Tibial artery (tissue), 4 donors: ENCODE results near the gene PPP2R2B.

Experiments used
- DNase-seq, 2 donors: peaks; one replicate each; pipeline ENCODE4 v3.0.0-alpha.2; 2019
- H3K27ac ChIP-seq, 2 donors: fragments of 200-600 bp; sonication (generic) in 1 of 2; 1 replicate in 1 of 2; 2 replicates in 1 of 2; pipeline ENCODE4 v1.5.1; 2018 to 2019; ENCODE audit warnings: mild to moderate bottlenecking in 1 of 2
- H3K27me3 ChIP-seq, 2 donors: fragments of 200-600 bp; sonication (generic) in 1 of 2; one replicate each; pipeline versions ENCODE4 v1.5.1 to v1.6.0; 2016 to 2019
- H3K36me3 ChIP-seq, 3 donors: fragments of 200-600 bp; sonication (generic) in 2 of 3; one replicate each; pipeline ENCODE4 v1.5.1; 2016 to 2019; ENCODE audit warnings: mild to moderate bottlenecking in 2 of 3
- H3K4me1 ChIP-seq, 4 donors: fragments of 200-600 bp; sonication (generic) in 2 of 4; 1 replicate in 3 of 4; 2 replicates in 1 of 4; pipeline ENCODE4 v1.5.1; 2016 to 2019
- H3K4me3 ChIP-seq, 2 donors: fragments of 200-600 bp; sonication (generic) in 1 of 2; 1 replicate in 1 of 2; 2 replicates in 1 of 2; pipeline ENCODE4 v1.5.1; 2018 to 2019; ENCODE audit warnings: mild to moderate bottlenecking in 2 of 2
- H3K9me3 ChIP-seq, 3 donors: fragments of 200-600 bp; sonication (generic) in 1 of 3; one replicate each; pipeline ENCODE4 v1.5.1; 2016 to 2019
- intact Hi-C: fragments of 100-400 bp; cut with DNase I; formaldehyde crosslinking; loops from one replicate; pipeline ENCODE4 v1.15.0; 2023; ENCODE audit warnings: low total_unique reads
- TF ChIP-seq, protein P1 (sequence below), 2 experiments: fragments of 200-600 bp in 1 of 2; fragments of 450-650 bp in 1 of 2; IDR thresholded peaks; one replicate each; pipeline ENCODE4 v1.5.1; 2017 to 2019; ENCODE audit warnings: antibody characterized with exemption in 2 of 2, mild to moderate bottlenecking in 1 of 2, moderate library complexity in 1 of 2

Gene PPP2R2B

DNA sequence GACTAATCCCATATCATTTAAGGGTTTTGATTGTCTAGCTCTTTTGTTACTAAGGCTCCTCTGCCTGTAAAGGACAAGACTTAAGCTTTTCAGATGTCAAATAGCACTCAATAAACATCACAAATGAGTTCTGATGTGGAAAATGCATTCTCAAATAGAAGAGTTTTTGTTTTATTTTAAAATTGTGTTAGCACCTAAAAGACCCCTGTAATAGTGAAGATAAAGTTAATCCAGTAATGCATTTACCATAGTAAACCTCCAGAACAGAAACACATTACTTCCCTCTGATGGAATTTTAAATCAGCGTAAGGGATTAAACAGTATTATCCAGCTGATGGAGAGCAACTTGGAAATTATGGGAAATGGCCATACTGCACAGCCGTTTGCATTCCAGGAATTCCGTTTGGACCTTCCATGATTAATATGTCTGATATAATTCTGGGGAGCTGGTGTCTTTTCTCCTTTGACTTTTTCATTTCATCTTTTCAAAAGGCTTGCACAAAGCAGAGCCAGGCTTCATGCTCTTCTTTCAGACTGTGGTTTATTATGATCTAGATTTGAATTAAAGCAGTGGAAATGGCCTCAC, 105.6 kb downstream of the PPP2R2B start:
- H3K27me3 ChIP-seq = no peaks in the 10 kb centered on the region
- no peak overlapping the region for H3K27ac ChIP-seq
- no peak for DNase-seq
- peaks cover 0 to 13% (median 0%) of the 10 kb centered on the region in 3 donors for H3K9me3 ChIP-seq
- H3K36me3 ChIP-seq = no peaks in the 10 kb centered on the region
- intact Hi-C loops = no loop called here
- H3K4me3 ChIP-seq = no peak overlapping the region
- peaks cover 0 to 6% (median 0%) of the 10 kb centered on the region in 4 donors for H3K4me1 ChIP-seq
- TF ChIP-seq, protein P1, sequence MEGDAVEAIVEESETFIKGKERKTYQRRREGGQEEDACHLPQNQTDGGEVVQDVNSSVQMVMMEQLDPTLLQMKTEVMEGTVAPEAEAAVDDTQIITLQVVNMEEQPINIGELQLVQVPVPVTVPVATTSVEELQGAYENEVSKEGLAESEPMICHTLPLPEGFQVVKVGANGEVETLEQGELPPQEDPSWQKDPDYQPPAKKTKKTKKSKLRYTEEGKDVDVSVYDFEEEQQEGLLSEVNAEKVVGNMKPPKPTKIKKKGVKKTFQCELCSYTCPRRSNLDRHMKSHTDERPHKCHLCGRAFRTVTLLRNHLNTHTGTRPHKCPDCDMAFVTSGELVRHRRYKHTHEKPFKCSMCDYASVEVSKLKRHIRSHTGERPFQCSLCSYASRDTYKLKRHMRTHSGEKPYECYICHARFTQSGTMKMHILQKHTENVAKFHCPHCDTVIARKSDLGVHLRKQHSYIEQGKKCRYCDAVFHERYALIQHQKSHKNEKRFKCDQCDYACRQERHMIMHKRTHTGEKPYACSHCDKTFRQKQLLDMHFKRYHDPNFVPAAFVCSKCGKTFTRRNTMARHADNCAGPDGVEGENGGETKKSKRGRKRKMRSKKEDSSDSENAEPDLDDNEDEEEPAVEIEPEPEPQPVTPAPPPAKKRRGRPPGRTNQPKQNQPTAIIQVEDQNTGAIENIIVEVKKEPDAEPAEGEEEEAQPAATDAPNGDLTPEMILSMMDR (IDR thresholded peaks at IDR 0.05) = no peak

DNA sequence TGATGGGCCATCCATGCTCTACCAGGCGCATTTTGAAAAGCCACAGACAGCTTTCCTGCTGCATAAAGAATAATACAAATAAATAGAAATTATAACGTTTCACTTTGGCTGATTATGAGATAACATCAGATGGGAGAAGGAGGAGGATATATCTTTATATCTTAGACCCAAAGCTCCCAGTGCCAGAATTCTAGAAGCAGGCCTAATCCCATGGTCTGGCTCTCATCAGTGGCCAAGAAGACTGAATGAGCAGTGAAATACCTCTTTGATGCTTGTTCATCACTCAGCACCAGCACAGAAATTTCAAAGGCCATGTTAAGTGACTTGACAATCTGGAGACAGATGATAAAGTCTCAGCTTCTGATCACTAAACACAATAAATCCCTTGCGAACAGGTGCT, 107.6 kb downstream of the PPP2R2B start:
- Histone ChIP-seq H3K4me3 (no peak overlapping the region), H3K4me1 (peaks cover 0 to under 1% (median 0%) of the 10 kb centered on the region in 4 donors), H3K27ac (no peak overlapping the region), H3K27me3 (no peaks in the 10 kb centered on the region), H3K36me3 (no peaks in the 10 kb centered on the region), H3K9me3 (peaks cover 0 to 13% (median 0%) of the 10 kb centered on the region in 3 donors)
- TF ChIP-seq, protein P1 (IDR thresholded peaks at IDR 0.05) = no peak
- DNase-seq = no peak
- intact Hi-C loops = no loop called here

DNA sequence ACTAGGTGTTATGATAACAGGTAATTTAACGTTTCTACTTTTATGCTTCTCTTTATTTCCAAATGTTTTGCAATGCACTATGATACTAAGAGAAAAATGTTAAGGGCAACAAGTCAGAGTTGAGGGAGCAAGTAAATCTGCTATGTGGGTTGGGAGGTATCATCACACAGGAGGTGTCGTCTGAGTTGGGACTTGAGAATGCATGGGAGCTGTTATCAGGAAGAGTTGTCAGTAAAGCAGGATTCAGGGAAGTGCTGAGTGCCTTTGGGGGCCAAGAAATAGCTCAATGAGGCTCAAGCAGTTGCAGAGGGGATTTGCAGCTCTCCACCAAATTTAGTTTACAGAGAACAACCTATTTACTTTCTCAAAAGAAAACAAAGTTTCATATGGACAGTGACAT, 108.0 kb downstream of the PPP2R2B start:
- no peaks in the 10 kb centered on the region for H3K27me3 ChIP-seq
- TF ChIP-seq, protein P1 (IDR thresholded peaks at IDR 0.05) = no peak
- no peak overlapping the region for H3K4me3 ChIP-seq
- no peak for DNase-seq
- no peaks in the 10 kb centered on the region for H3K36me3 ChIP-seq
- intact Hi-C loops = no loop called here
- H3K27ac ChIP-seq = no peak overlapping the region
- peaks cover 0 to 5% (median 0%) of the 10 kb centered on the region in 4 donors for H3K4me1 ChIP-seq
- peaks cover 0 to 12% (median 0%) of the 10 kb centered on the region in 3 donors for H3K9me3 ChIP-seq

DNA sequence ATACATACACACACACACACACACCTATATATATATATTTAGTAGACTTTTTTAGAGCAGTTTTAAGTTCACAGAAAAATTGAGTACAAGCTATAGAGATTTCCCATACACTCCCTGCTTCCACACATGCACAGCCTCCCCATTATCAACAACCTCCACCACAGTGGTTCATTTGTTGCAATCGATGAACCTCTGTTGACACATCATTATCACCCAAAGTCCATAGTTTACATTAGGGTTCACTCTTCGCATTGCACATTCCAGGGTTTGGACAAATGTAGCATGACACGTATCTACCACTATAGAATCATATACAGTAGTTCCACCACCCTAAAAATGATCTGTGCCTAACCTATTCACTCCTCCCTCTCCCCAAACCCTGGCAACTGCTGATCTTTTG, 111.0 kb downstream of the PPP2R2B start:
- TF ChIP-seq, protein P1 (IDR thresholded peaks at IDR 0.05) = no peak
- Histone ChIP-seq H3K4me3 (no peak overlapping the region), H3K4me1 (peaks cover 0 to 15% (median 0%) of the 10 kb centered on the region in 4 donors), H3K36me3 (no peaks in the 10 kb centered on the region), H3K27me3 (no peaks in the 10 kb centered on the region), H3K9me3 (no peaks in the 10 kb centered on the region), H3K27ac (no peak overlapping the region)
- intact Hi-C loops = no loop called here
- DNase-seq = no peak

DNA sequence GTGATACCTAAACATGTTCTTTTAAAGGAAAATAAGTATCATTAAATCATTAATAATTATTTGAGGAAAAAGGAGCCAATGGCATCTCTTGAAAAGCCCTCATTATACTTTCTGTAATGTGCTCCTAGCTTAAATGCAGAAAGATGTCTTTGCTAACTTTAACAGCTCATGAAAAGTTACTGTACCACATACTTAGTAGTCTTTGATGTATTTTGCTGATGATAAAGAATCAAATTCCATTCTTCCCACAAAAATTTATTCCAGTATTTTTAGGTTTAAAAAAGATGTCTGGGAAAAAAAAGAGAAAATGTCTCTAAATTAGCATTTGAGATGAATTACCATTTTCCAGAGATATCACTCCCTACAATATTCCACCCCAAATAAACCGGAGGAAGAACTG, 112.5 kb downstream of the PPP2R2B start:
- H3K36me3 ChIP-seq = no peaks in the 10 kb centered on the region
- H3K4me3 ChIP-seq = no peak overlapping the region
- intact Hi-C loops = no loop called here
- peaks cover 0 to 22% (median 0%) of the 10 kb centered on the region in 4 donors for H3K4me1 ChIP-seq
- TF ChIP-seq, protein P1 (IDR thresholded peaks at IDR 0.05) = no peak
- no peak overlapping the region for H3K27ac ChIP-seq
- DNase-seq = no peak
- H3K9me3 ChIP-seq = no peaks in the 10 kb centered on the region
- no peaks in the 10 kb centered on the region for H3K27me3 ChIP-seq
